Neural progenitor cell (in vitro differentiated cells): ENCODE measurements around the gene MED20. TPM values are rescaled to one million over a fixed set of nuclear protein-coding genes. Genes with fewer than 3 reads are reported as not detected.

Experiments
- DNase-seq: peaks from one replicate; pipeline ENCODE4 v3.0.0-alpha.2; 2016; ENCODE audit warnings: low spot score
- H2AFZ ChIP-seq: fragments of 200-600 bp; sonication (generic); replicated peaks from 2 replicates; pipeline ENCODE4 v1.6.1; 2016; ENCODE audit warnings: antibody characterized with exemption
- H3F3A ChIP-seq: fragments of 200-600 bp; sonication (generic); 2 replicates; pipeline ENCODE4 v1.6.1; 2016; ENCODE audit warnings: antibody characterized with exemption, low read depth
- H3K27ac ChIP-seq: fragments of 200-600 bp; sonication (generic); 2 replicates; pipeline ENCODE4 v1.5.1; 2016; ENCODE audit warnings: mild to moderate bottlenecking
- H3K27me3 ChIP-seq: fragments of 200-600 bp; sonication (generic); 2 replicates; pipeline ENCODE4 v1.6.1; 2016; ENCODE audit warnings: mild to moderate bottlenecking, moderate library complexity
- H3K36me3 ChIP-seq: fragments of 200-600 bp; sonication (generic); 2 replicates; pipeline ENCODE4 v1.5.1; 2016
- H3K4me1 ChIP-seq: fragments of 200-600 bp; sonication (generic); 2 replicates; pipeline ENCODE4 v1.6.1; 2016; ENCODE audit warnings: mixed run types
- H3K4me2 ChIP-seq: fragments of 200-600 bp; sonication (generic); 2 replicates; pipeline ENCODE4 v1.6.1; 2016
- H3K4me3 ChIP-seq: fragments of 200-600 bp; sonication (generic); 2 replicates; pipeline ENCODE4 v1.5.1; 2016
- H3K79me2 ChIP-seq: fragments of 200-600 bp; sonication (generic); 2 replicates; pipeline ENCODE4 v1.6.1; 2016; ENCODE audit warnings: low read depth
- H3K9ac ChIP-seq: fragments of 200-600 bp; sonication (generic); 2 replicates; pipeline ENCODE4 v1.6.1; 2016
- H3K9me3 ChIP-seq: fragments of 200-600 bp; sonication (generic); 2 replicates; pipeline ENCODE4 v1.5.1; 2016; ENCODE audit warnings: low read depth
- H4K20me1 ChIP-seq: fragments of 200-600 bp; sonication (generic); 2 replicates; pipeline ENCODE4 v1.6.1; 2016; ENCODE audit warnings: low read depth
- H3K27ac Mint-ChIP-seq: 3 replicates; pipeline ENCODE4 v1.8.0; 2021; ENCODE audit warnings: mixed read lengths
- H3K27me3 Mint-ChIP-seq: 2 replicates; pipeline ENCODE4 v1.8.0; 2022; ENCODE audit warnings: low read depth, mild to moderate bottlenecking, inconsistent platforms, moderate library complexity, mixed read lengths; ENCODE audit not compliant: insufficient read depth
- H3K36me3 Mint-ChIP-seq: 3 replicates; pipeline ENCODE4 v1.8.0; 2021; ENCODE audit warnings: mixed read lengths
- H3K4me1 Mint-ChIP-seq: 3 replicates; pipeline ENCODE4 v1.8.0; 2021; ENCODE audit warnings: mixed read lengths
- H3K4me3 Mint-ChIP-seq: 3 replicates; pipeline ENCODE4 v1.8.0; 2021; ENCODE audit warnings: mild to moderate bottlenecking, moderate library complexity, mixed read lengths
- H3K9me3 Mint-ChIP-seq: 3 replicates; pipeline ENCODE4 v1.8.0; 2020; ENCODE audit warnings: mixed read lengths
- CTCF ChIP-seq: fragments of 200-600 bp; sonication (generic); IDR thresholded peaks from 2 replicates; pipeline ENCODE4 v1.5.1; 2017; ENCODE audit warnings: antibody characterized with exemption, mild to moderate bottlenecking
- EZH2 ChIP-seq: fragments of 200-600 bp; sonication (generic); IDR thresholded peaks from 2 replicates; pipeline ENCODE4 v1.6.1; 2017; ENCODE audit warnings: antibody characterized with exemption, mild to moderate bottlenecking, moderate library complexity
- EZH2phosphoT487 ChIP-seq: fragments of 200-600 bp; sonication (generic); IDR thresholded peaks from 2 replicates; pipeline ENCODE4 v1.6.1; 2017; ENCODE audit warnings: antibody characterized with exemption
- total RNA-seq: library from RNA; depleted of rRNA; stranded (reverse); fragments of >200 nt; gene quantifications from 2 replicates; pipeline ENCODE4 v1.2.3, GENCODE V29; 2015; ENCODE audit warnings: low replicate concordance

MED20 gene
- total RNA-seq, 1 donor from 2014 or later = 29.4 TPM

GRCh38 chr6:41872147-41872546, 48.8 kb downstream of the MED20 start:
- Histone ChIP-seq H3K4me1 (peaks cover 16% of the 10 kb centered on the region), H3K27me3 (no peaks in the 10 kb centered on the region), H3K4me2 (no peak overlapping the region), H2AFZ (no peak overlapping the region), H3K9ac (no peak overlapping the region), H4K20me1 (peaks cover 4% of the 10 kb centered on the region), H3K79me2 (peaks cover 61% of the 10 kb centered on the region), H3F3A (peaks cover 14% of the 10 kb centered on the region), H3K27ac (no peak overlapping the region), H3K9me3 (no peaks in the 10 kb centered on the region), H3K36me3 (peaks cover 22% of the 10 kb centered on the region), H3K4me3 (no peak overlapping the region)
- Mint-ChIP-seq H3K9me3 (no peaks in the 10 kb centered on the region), H3K4me1 (peaks cover 5% of the 10 kb centered on the region), H3K27ac (no peak overlapping the region), H3K27me3 (no peaks in the 10 kb centered on the region), H3K4me3 (no peak overlapping the region), H3K36me3 (peaks cover 8% of the 10 kb centered on the region)
- TF ChIP-seq EZH2phosphoT487 (no peak), CTCF (no peak), EZH2 (no peak)
- DNase-seq = no peak

- H3K9ac ChIP-seq = no peak overlapping the region
- no peak overlapping the region for H2AFZ ChIP-seq
- no peak overlapping the region for H3K4me3 ChIP-seq
- peaks cover 56% of the 10 kb centered on the region for H3K79me2 ChIP-seq
- no peaks in the 10 kb centered on the region for H3K9me3 ChIP-seq
- H3K4me2 ChIP-seq = no peak overlapping the region
- DNase-seq = no peak
- Mint-ChIP-seq H3K27me3 (no peaks in the 10 kb centered on the region), H3K4me3 (no peak overlapping the region), H3K27ac (no peak overlapping the region), H3K36me3 (peaks cover 12% of the 10 kb centered on the region), H3K9me3 (no peaks in the 10 kb centered on the region), H3K4me1 (peaks cover 5% of the 10 kb centered on the region)
- H3F3A ChIP-seq = peaks cover 14% of the 10 kb centered on the region
- H3K27me3 ChIP-seq = no peaks in the 10 kb centered on the region
- peaks cover 22% of the 10 kb centered on the region for H3K36me3 ChIP-seq
- peaks cover 4% of the 10 kb centered on the region for H4K20me1 ChIP-seq
- TF ChIP-seq CTCF (no peak), EZH2 (no peak), EZH2phosphoT487 (no peak)
- H3K27ac ChIP-seq = no peak overlapping the region
- H3K4me1 ChIP-seq = peaks cover 16% of the 10 kb centered on the region
These were observed 49.2 kb downstream of the MED20 start for GRCh38 chr6:41871691-41872090.

GRCh38 chr6:41859356-41859755, 61.6 kb downstream of the MED20 start:
- no peaks in the 10 kb centered on the region for H3K9me3 ChIP-seq
- no peaks in the 10 kb centered on the region for H4K20me1 ChIP-seq
- H3K27me3 ChIP-seq = no peaks in the 10 kb centered on the region
- no peak overlapping the region for H2AFZ ChIP-seq
- no peaks in the 10 kb centered on the region for H3K9me3 Mint-ChIP-seq
- H3K4me1 Mint-ChIP-seq = no peaks in the 10 kb centered on the region
- no peaks in the 10 kb centered on the region for H3K36me3 ChIP-seq
- no peak overlapping the region for H3K4me3 ChIP-seq
- H3K27me3 Mint-ChIP-seq = no peaks in the 10 kb centered on the region
- H3K4me1 ChIP-seq = no peaks in the 10 kb centered on the region
- H3K79me2 ChIP-seq = peaks cover 10% of the 10 kb centered on the region
- no peaks in the 10 kb centered on the region for H3F3A ChIP-seq
- H3K4me3 Mint-ChIP-seq = no peak overlapping the region
- H3K9ac ChIP-seq = no peak overlapping the region
- no peak overlapping the region for H3K27ac ChIP-seq
- no peak for DNase-seq
- H3K27ac Mint-ChIP-seq = no peak overlapping the region
- H3K36me3 Mint-ChIP-seq = no peaks in the 10 kb centered on the region
- no peak overlapping the region for H3K4me2 ChIP-seq
- TF ChIP-seq CTCF = no peak
- TF ChIP-seq EZH2 = no peak
- TF ChIP-seq EZH2phosphoT487 = no peak
